Pancreas (tissue), 10 donors: ENCODE data around the gene PRDM1. TPM values are rescaled to one million over a fixed set of nuclear protein-coding genes. Genes with fewer than 3 reads are reported as not detected.

ENCODE experiments used
- ATAC-seq, 4 donors: fragments of 200-7000 bp; cut with Tn5 transposase; one replicate each; pipeline versions ENCODE4 v1.8.0 to v1.9.1; 2020; ENCODE audit warnings: mild to moderate bottlenecking in 4 of 4, moderate library complexity in 4 of 4
- DNase-seq, 6 donors: peaks; one replicate each; pipeline ENCODE4 v3.0.0-alpha.2; 2020
- FAIRE-seq: peaks from 2 replicates; lab custom pipeline; 2012; peaks lifted over from hg19 to GRCh38; lab: Jason Lieb, UNC
- H3K27ac ChIP-seq, 4 donors: fragments of 200-600 bp; sonication (generic); 1 replicate in 3 of 4; 2 replicates in 1 of 4; pipeline versions ENCODE4 v1.5.0 to v1.8.0; 2020
- H3K27me3 ChIP-seq, 4 donors: fragments of 200-600 bp; one replicate each; pipeline ENCODE4 v1.8.0; 2021
- H3K36me3 ChIP-seq, 3 donors: fragments of 200-600 bp; sonication (generic) in 1 of 3; one replicate each; pipeline versions ENCODE4 v1.5.0 to v1.8.0; 2020 to 2021
- H3K4me1 ChIP-seq, 3 donors: fragments of 200-600 bp; one replicate each; pipeline ENCODE4 v1.8.0; 2021
- H3K4me3 ChIP-seq, 4 donors: fragments of 200-600 bp; sonication (generic) in 2 of 4; one replicate each; pipeline versions ENCODE4 v1.5.0 to v1.8.0; 2020 to 2021
- H3K9me3 ChIP-seq, 4 donors: fragments of 200-600 bp; one replicate each; pipeline ENCODE4 v1.8.0; 2021
- CTCF ChIP-seq, 4 donors: fragments of 200-600 bp; sonication (generic) in 3 of 4; IDR thresholded peaks; one replicate each; pipeline versions ENCODE4 v1.5.0 to v1.8.0; 2021; ENCODE audit warnings: antibody characterized with exemption in 4 of 4
- WGBS, 2 donors: extraction: QIAGEN DNeasy Blood & Tissue Kit; methylation state at CpG; one replicate each; pipeline ENCODE4 v1.1.7; 2013; 5-methylcytosine and 5-hydroxymethylcytosine counted together
- intact Hi-C, 3 donors: fragments of 100-400 bp; cut with DNase I; formaldehyde crosslinking; loops; one replicate each; pipeline versions ENCODE4 v1.11.1 to v1.14.2; 2022
- polyA plus RNA-seq, 2 donors: library from polyadenylated mRNA; stranded (reverse); fragments of 200-250 nt; gene quantifications; one replicate each; pipeline ENCODE4 v1.2.3, GENCODE V29; 2013
- total RNA-seq, 6 donors: library from RNA; stranded (reverse); fragmentation: NEBNext Ultra II Directional in 4 of 6; extraction: Animal tissue kit (Norgen Biotek cat#: 25700) in 4 of 6; gene quantifications; one replicate each; pipeline versions ENCODE4 v1.2.1 to v1.2.4, GENCODE V29; 2021 to 2023
- donor health status: healthy with polysubstance abuse.
- donor health status: DM: no; HTN: no; CAD: no; lungs with moderate emphysema.
- donor health status: DM: no; HTN: no; CAD: no.
- donor health status: control.
- donor health status: control.
- donor health status: Bipolar disorder and iron deficiency.
- donor health status: DM: yes; HTN: yes; CAD: no.
- donor health status: DM: no; HTN: no; CAD: no.
- donor health status: DM: no; HTN: no; CAD: no.
- donor health status: DM: yes; HTN: yes; CAD: no.

Gene PRDM1
- total and polyA plus RNA-seq, 8 donors: 0.30 to 5.5 (median 0.96) TPM

GRCh38 chr6:106118835-106119431, 32.8 kb downstream of the PRDM1 start:
- FAIRE-seq: no peak
- no peak overlapping the region for H3K4me3 ChIP-seq
- ATAC-seq: no peak
- no peak overlapping the region for H3K27ac ChIP-seq
- no peaks in the 10 kb centered on the region for H3K27me3 ChIP-seq
- no peaks in the 10 kb centered on the region for H3K9me3 ChIP-seq
- no peaks in the 10 kb centered on the region for H3K36me3 ChIP-seq
- no peak for DNase-seq
- no peaks in the 10 kb centered on the region for H3K4me1 ChIP-seq
- intact Hi-C loops: no loop called here
- WGBS, 2 donors: 85 to 87% methylated on average over 3 of the region's 3 CpGs
- no peak for TF ChIP-seq CTCF (IDR thresholded peaks at IDR 0.05)

- Histone ChIP-seq H3K27ac (no peak overlapping the region), H3K27me3 (no peaks in the 10 kb centered on the region), H3K36me3 (no peaks in the 10 kb centered on the region), H3K9me3 (no peaks in the 10 kb centered on the region), H3K4me3 (no peak overlapping the region), H3K4me1 (no peaks in the 10 kb centered on the region)
- no peak for TF ChIP-seq CTCF (IDR thresholded peaks at IDR 0.05)
- no peak for FAIRE-seq
- no peak for DNase-seq
- no peak for ATAC-seq
- 58 to 67% methylated on average over 9 of the region's 9 CpGs for WGBS, 2 donors
- intact Hi-C loops: no loop called here
These were observed 33.4 kb downstream of the PRDM1 start for GRCh38 chr6:106119546-106119945.

GRCh38 chr6:106120006-106120405, 33.9 kb downstream of the PRDM1 start:
- no peak overlapping the region for H3K4me3 ChIP-seq
- DNase-seq (no peak), FAIRE-seq (no peak), ATAC-seq (no peak)
- WGBS, 2 donors: 85 to 87% methylated on average over 2 of the region's 2 CpGs
- H3K4me1 ChIP-seq: no peaks in the 10 kb centered on the region
- intact Hi-C loops: no loop called here
- H3K36me3 ChIP-seq: no peaks in the 10 kb centered on the region
- no peaks in the 10 kb centered on the region for H3K27me3 ChIP-seq
- H3K27ac ChIP-seq: no peak overlapping the region
- TF ChIP-seq CTCF (IDR thresholded peaks at IDR 0.05): no peak
- no peaks in the 10 kb centered on the region for H3K9me3 ChIP-seq

- no peak overlapping the region for H3K27ac ChIP-seq
- WGBS, 2 donors: 84 to 90% methylated on average over 6 of the region's 6 CpGs
- intact Hi-C loops: no loop called here
- H3K4me3 ChIP-seq: no peak overlapping the region
- no peak for FAIRE-seq
- no peaks in the 10 kb centered on the region for H3K9me3 ChIP-seq
- H3K27me3 ChIP-seq: no peaks in the 10 kb centered on the region
- TF ChIP-seq CTCF (IDR thresholded peaks at IDR 0.05): no peak
- H3K4me1 ChIP-seq: no peaks in the 10 kb centered on the region
- DNase-seq: no peak
- no peak for ATAC-seq
- no peaks in the 10 kb centered on the region for H3K36me3 ChIP-seq
These were observed 34.3 kb downstream of the PRDM1 start for GRCh38 chr6:106120406-106120805.

- no peak for FAIRE-seq
- TF ChIP-seq CTCF (IDR thresholded peaks at IDR 0.05): no peak
- H3K4me1 ChIP-seq: no peaks in the 10 kb centered on the region
- intact Hi-C loops: no loop called here
- WGBS, 2 donors: 74 to 82% methylated on average over 6 of the region's 6 CpGs
- no peak overlapping the region for H3K4me3 ChIP-seq
- no peak for ATAC-seq
- no peak for DNase-seq
- no peaks in the 10 kb centered on the region for H3K36me3 ChIP-seq
- no peaks in the 10 kb centered on the region for H3K27me3 ChIP-seq
- H3K27ac ChIP-seq: no peak overlapping the region
- no peaks in the 10 kb centered on the region for H3K9me3 ChIP-seq
These were observed 36.3 kb downstream of the PRDM1 start for GRCh38 chr6:106122306-106122918.
